ENCODE results near the gene FBXW8.

FBXW8 gene

GRCh38 chr12:116937640-116938039 lies 26.9 kb downstream of the FBXW8 start:
- no CpG with 5 or more reads among the region's 1 CpG for WGBS (ENCODE audit: extremely low coverage, insufficient coverage, insufficient read length)
- DNase-seq, result no peak
- H4K91ac ChIP-seq (ENCODE audit: low read depth, low read length), result no peak overlapping the region

DNA sequence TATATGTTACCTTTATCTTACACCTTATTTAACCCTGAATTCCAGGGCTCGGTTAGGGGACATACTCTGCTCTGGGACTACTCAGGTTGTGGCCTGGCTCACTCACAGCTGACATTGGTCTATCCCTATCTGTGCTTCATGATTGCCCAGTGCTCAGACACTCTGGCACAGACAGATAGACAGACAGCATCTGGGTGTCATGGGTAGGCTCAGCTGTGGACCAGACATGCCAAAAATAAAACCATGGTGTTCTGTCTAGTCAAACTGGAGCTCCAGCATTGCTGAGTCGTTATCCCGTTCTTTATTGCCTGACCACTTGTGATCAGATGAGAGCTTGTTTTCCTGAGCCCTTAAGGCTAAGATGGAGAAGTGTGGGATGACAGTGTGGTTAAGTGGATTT lies 29.0 kb downstream of the FBXW8 start:
- H3K9me3 ChIP-seq (ENCODE audit: insufficient read depth, low read depth, low read length), result peaks cover 6% of the 10 kb centered on the region
- no peak overlapping the region for H3K4me3 ChIP-seq (ENCODE audit: low read depth, low read length)
- H3K14ac ChIP-seq (ENCODE audit: low read length), result no peak overlapping the region
- DNase-seq, result peak in 1 of 2 donors; percentile 11
- H3K36me3 ChIP-seq (ENCODE audit: control insufficient read depth in 1 of 2, insufficient read depth in 2 of 2, low read length in 2 of 2), result peaks cover 6 to 8% of the 10 kb centered on the region in 2 experiments
- H3K27me3 ChIP-seq (ENCODE audit: insufficient read depth, low read length), result no peaks in the 10 kb centered on the region
- H2AFZ ChIP-seq (ENCODE audit: insufficient read depth, low read length, poor library complexity), result no peak overlapping the region
- no peak overlapping the region for H3K4ac ChIP-seq (ENCODE audit: low read depth, low read length)
- no peak overlapping the region for H4K12ac ChIP-seq (ENCODE audit: low read depth, low read length)
- no peaks in the 10 kb centered on the region for H3K79me2 ChIP-seq (ENCODE audit: control insufficient read depth, insufficient read depth, low read length, poor library complexity)
- H2BK120ac ChIP-seq (ENCODE audit: insufficient read depth, low read length, poor library complexity), result no peak overlapping the region
- no peak overlapping the region for H4K8ac ChIP-seq (ENCODE audit: low read depth, low read length)
- WGBS (ENCODE audit: extremely low coverage, insufficient coverage, insufficient read length), result no CpG with 5 or more reads among the region's 3 CpGs
- no peak overlapping the region for H3K9ac ChIP-seq (ENCODE audit: low read length)
- no peaks in the 10 kb centered on the region for H3K79me1 ChIP-seq (ENCODE audit: low read length)
- no peak overlapping the region for H2AK5ac ChIP-seq (ENCODE audit: low read length)
- no peak overlapping the region for H2BK12ac ChIP-seq (ENCODE audit: low read length)
- H4K91ac ChIP-seq (ENCODE audit: low read depth, low read length), result no peak overlapping the region
- H3K4me2 ChIP-seq (ENCODE audit: low read length), result no peak overlapping the region
- peak overlapping the region; percentile 37 for H3K23ac ChIP-seq (ENCODE audit: low read length)
- H3K4me1 ChIP-seq (ENCODE audit: control insufficient read depth in 1 of 2, insufficient read depth in 2 of 2, low read length in 2 of 2), result peaks cover 0 to 5% of the 10 kb centered on the region in 2 experiments
- H3K18ac ChIP-seq (ENCODE audit: low read length), result no peak overlapping the region
- no peak overlapping the region for H2BK5ac ChIP-seq (ENCODE audit: low read depth, low read length, poor library complexity)
- no peak overlapping the region for H3K27ac ChIP-seq (ENCODE audit: low read depth, low read length)

More at GRCh38 chr12:116937640-116938039, 26.9 kb downstream of the FBXW8 start:
- no peak overlapping the region for H4K8ac ChIP-seq (ENCODE audit: low read depth, low read length)
- H3K4ac ChIP-seq (ENCODE audit: low read depth, low read length), result no peak overlapping the region
- no peak overlapping the region for H3K18ac ChIP-seq (ENCODE audit: low read length)
- H3K4me3 ChIP-seq (ENCODE audit: low read depth, low read length), result no peak overlapping the region
- no peaks in the 10 kb centered on the region for H3K79me2 ChIP-seq (ENCODE audit: control insufficient read depth, insufficient read depth, low read length, poor library complexity)
- H3K9ac ChIP-seq (ENCODE audit: low read length), result no peak overlapping the region
- no peak overlapping the region for H2BK5ac ChIP-seq (ENCODE audit: low read depth, low read length, poor library complexity)
- H2BK12ac ChIP-seq (ENCODE audit: low read length), result no peak overlapping the region
- peaks cover 5% of the 10 kb centered on the region in 2 experiments for H3K36me3 ChIP-seq (ENCODE audit: control insufficient read depth in 1 of 2, insufficient read depth in 2 of 2, low read length in 2 of 2)
- H3K4me1 ChIP-seq (ENCODE audit: control insufficient read depth in 1 of 2, insufficient read depth in 2 of 2, low read length in 2 of 2), result peaks cover 0 to 5% of the 10 kb centered on the region in 2 experiments
- no peaks in the 10 kb centered on the region for H3K27me3 ChIP-seq (ENCODE audit: insufficient read depth, low read length)
- H3K14ac ChIP-seq (ENCODE audit: low read length), result no peak overlapping the region
- peaks cover 4% of the 10 kb centered on the region for H3K9me3 ChIP-seq (ENCODE audit: insufficient read depth, low read depth, low read length)
- H3K27ac ChIP-seq (ENCODE audit: low read depth, low read length), result no peak overlapping the region
- no peak overlapping the region for H3K4me2 ChIP-seq (ENCODE audit: low read length)
- no peak overlapping the region for H4K12ac ChIP-seq (ENCODE audit: low read depth, low read length)
- no peak overlapping the region for H2BK120ac ChIP-seq (ENCODE audit: insufficient read depth, low read length, poor library complexity)
- H2AK5ac ChIP-seq (ENCODE audit: low read length), result no peak overlapping the region
- peak overlapping the region; percentile 42 for H3K23ac ChIP-seq (ENCODE audit: low read length)
- H2AFZ ChIP-seq (ENCODE audit: insufficient read depth, low read length, poor library complexity), result no peak overlapping the region
- H3K79me1 ChIP-seq (ENCODE audit: low read length), result no peaks in the 10 kb centered on the region

DNA sequence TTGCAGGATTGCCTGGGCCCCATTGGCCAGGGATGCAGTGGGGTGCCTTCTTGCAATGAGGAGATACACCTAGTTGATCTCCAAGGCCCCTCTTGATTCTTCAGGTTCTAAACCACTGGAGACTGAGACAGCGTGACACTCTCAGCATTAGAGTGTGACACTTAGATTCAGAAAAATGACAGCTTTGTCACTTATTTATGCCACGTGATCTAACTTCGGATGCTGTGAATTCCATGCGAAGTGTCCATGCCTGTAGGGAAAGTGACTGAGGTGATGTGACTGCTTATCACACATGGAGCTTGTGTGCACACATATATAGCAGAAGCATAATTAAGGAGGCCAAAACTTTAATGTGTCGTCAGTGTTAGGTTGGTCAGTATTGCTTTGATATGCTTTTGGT lies 30.4 kb downstream of the FBXW8 start:
- H3K9ac ChIP-seq (ENCODE audit: low read length), result no peak overlapping the region
- no peak overlapping the region for H3K27ac ChIP-seq (ENCODE audit: low read depth, low read length)
- no peak overlapping the region for H4K8ac ChIP-seq (ENCODE audit: low read depth, low read length)
- H3K27me3 ChIP-seq (ENCODE audit: insufficient read depth, low read length), result no peaks in the 10 kb centered on the region
- H3K14ac ChIP-seq (ENCODE audit: low read length), result no peak overlapping the region
- H2BK120ac ChIP-seq (ENCODE audit: insufficient read depth, low read length, poor library complexity), result no peak overlapping the region
- no peak overlapping the region for H3K4ac ChIP-seq (ENCODE audit: low read depth, low read length)
- no peak overlapping the region for H4K12ac ChIP-seq (ENCODE audit: low read depth, low read length)
- no peaks in the 10 kb centered on the region for H3K79me1 ChIP-seq (ENCODE audit: low read length)
- peaks cover 4% of the 10 kb centered on the region for H3K9me3 ChIP-seq (ENCODE audit: insufficient read depth, low read depth, low read length)
- H2AK5ac ChIP-seq (ENCODE audit: low read length), result no peak overlapping the region
- no peak overlapping the region for H2AFZ ChIP-seq (ENCODE audit: insufficient read depth, low read length, poor library complexity)
- no peak overlapping the region for H3K18ac ChIP-seq (ENCODE audit: low read length)
- H3K23ac ChIP-seq (ENCODE audit: low read length), result no peak overlapping the region
- H2BK12ac ChIP-seq (ENCODE audit: low read length), result no peak overlapping the region
- 100% methylated on average over 1 of the region's 5 CpGs for WGBS (ENCODE audit: extremely low coverage, insufficient coverage, insufficient read length)
- H3K4me2 ChIP-seq (ENCODE audit: low read length), result no peak overlapping the region
- no peak overlapping the region for H3K4me3 ChIP-seq (ENCODE audit: low read depth, low read length)
- peak; percentile 11 to 74 for DNase-seq
- H4K91ac ChIP-seq (ENCODE audit: low read depth, low read length), result no peak overlapping the region
- H3K4me1 ChIP-seq (ENCODE audit: control insufficient read depth in 1 of 2, insufficient read depth in 2 of 2, low read length in 2 of 2), result peaks cover 0 to 5% of the 10 kb centered on the region in 2 experiments
- peaks cover 4 to 13% of the 10 kb centered on the region in 2 experiments for H3K36me3 ChIP-seq (ENCODE audit: control insufficient read depth in 1 of 2, insufficient read depth in 2 of 2, low read length in 2 of 2)
- H3K79me2 ChIP-seq (ENCODE audit: control insufficient read depth, insufficient read depth, low read length, poor library complexity), result no peaks in the 10 kb centered on the region
- no peak overlapping the region for H2BK5ac ChIP-seq (ENCODE audit: low read depth, low read length, poor library complexity)

- Histone ChIP-seq H3K79me2 (ENCODE audit: control insufficient read depth, insufficient read depth, low read length, poor library complexity) (no peaks in the 10 kb centered on the region), H3K14ac (ENCODE audit: low read length) (no peak overlapping the region), H3K4me2 (ENCODE audit: low read length) (no peak overlapping the region), H3K9ac (ENCODE audit: low read length) (no peak overlapping the region), H2BK12ac (ENCODE audit: low read length) (no peak overlapping the region), H3K4ac (ENCODE audit: low read depth, low read length) (no peak overlapping the region), H4K91ac (ENCODE audit: low read depth, low read length) (no peak overlapping the region), H2BK5ac (ENCODE audit: low read depth, low read length, poor library complexity) (no peak overlapping the region), H3K36me3 (ENCODE audit: control insufficient read depth in 1 of 2, insufficient read depth in 2 of 2, low read length in 2 of 2) (peaks cover 10 to 22% of the 10 kb centered on the region in 2 experiments), H3K4me3 (ENCODE audit: low read depth, low read length) (no peak overlapping the region), H3K4me1 (ENCODE audit: control insufficient read depth in 1 of 2, insufficient read depth in 2 of 2, low read length in 2 of 2) (peaks cover 0 to 5% of the 10 kb centered on the region in 2 experiments), H4K12ac (ENCODE audit: low read depth, low read length) (no peak overlapping the region), H3K9me3 (ENCODE audit: insufficient read depth, low read depth, low read length) (peaks cover 2% of the 10 kb centered on the region), H3K27ac (ENCODE audit: low read depth, low read length) (no peak overlapping the region), H3K18ac (ENCODE audit: low read length) (no peak overlapping the region), H3K79me1 (ENCODE audit: low read length) (no peaks in the 10 kb centered on the region), H2AFZ (ENCODE audit: insufficient read depth, low read length, poor library complexity) (no peak overlapping the region), H2AK5ac (ENCODE audit: low read length) (no peak overlapping the region), H3K23ac (ENCODE audit: low read length) (no peak overlapping the region), H4K8ac (ENCODE audit: low read depth, low read length) (no peak overlapping the region), H3K27me3 (ENCODE audit: insufficient read depth, low read length) (no peaks in the 10 kb centered on the region), H2BK120ac (ENCODE audit: insufficient read depth, low read length, poor library complexity) (no peak overlapping the region)
- WGBS (ENCODE audit: extremely low coverage, insufficient coverage, insufficient read length), result no CpG with 5 or more reads among the region's 6 CpGs
- DNase-seq, result no peak
Observed at GRCh38 chr12:116943419-116944372, 32.9 kb downstream of the FBXW8 start.
